HepG2 (cell line): Measurements from ENCODE around the gene ACBD6.

ENCODE experiments used
- CBFB ChIP-seq: sonication (generic); formaldehyde crosslinking; IDR thresholded peaks from 2 replicates; pipeline ENCODE4 v1.4.0; 2020; ENCODE audit warnings: missing genetic modification reagents
- GATAD1 ChIP-seq: IDR thresholded peaks from 2 replicates; pipeline ENCODE4 v1.6.1; 2016; ENCODE audit warnings: missing genetic modification reagents, missing compliant biosample characterization
- JUNB ChIP-seq: sonication (generic); formaldehyde crosslinking; IDR thresholded peaks from 2 replicates; pipeline ENCODE4 v1.8.0; 2022; ENCODE audit warnings: missing genetic modification reagents, mild to moderate bottlenecking, borderline replicate concordance
- KDM6A ChIP-seq: IDR thresholded peaks from 2 replicates; pipeline ENCODE4 v1.6.1; 2016; ENCODE audit warnings: low read depth
- MIER2 ChIP-seq: IDR thresholded peaks from 2 replicates; pipeline ENCODE4 v1.6.1; 2016; ENCODE audit warnings: missing biosample characterization, missing genetic modification reagents
- POLR2A ChIP-seq, 2 experiments: IDR thresholded peaks; 2 replicates each; pipeline ENCODE4 v1.6.1; 2011; ENCODE audit warnings: low read depth in 2 of 2, low read length in 2 of 2, mild to moderate bottlenecking in 1 of 2, moderate library complexity in 1 of 2; ENCODE audit not compliant: insufficient read depth in 1 of 2
- TRIM24 ChIP-seq: sonication (generic); formaldehyde crosslinking; IDR thresholded peaks from 2 replicates; pipeline ENCODE4 v1.8.0; 2022; ENCODE audit warnings: mild to moderate bottlenecking, missing genetic modification reagents
- TF ChIP-seq, protein P1 (sequence below): sonication (generic); formaldehyde crosslinking; IDR thresholded peaks from 2 replicates; pipeline ENCODE4 v1.4.0; 2020; ENCODE audit warnings: missing genetic modification reagents
- TF ChIP-seq, protein P2 (sequence below): sonication (generic); formaldehyde crosslinking; IDR thresholded peaks from 2 replicates; pipeline ENCODE4 v1.5.0; 2020; ENCODE audit warnings: mild to moderate bottlenecking, missing genetic modification reagents, moderate library complexity

DNA sequence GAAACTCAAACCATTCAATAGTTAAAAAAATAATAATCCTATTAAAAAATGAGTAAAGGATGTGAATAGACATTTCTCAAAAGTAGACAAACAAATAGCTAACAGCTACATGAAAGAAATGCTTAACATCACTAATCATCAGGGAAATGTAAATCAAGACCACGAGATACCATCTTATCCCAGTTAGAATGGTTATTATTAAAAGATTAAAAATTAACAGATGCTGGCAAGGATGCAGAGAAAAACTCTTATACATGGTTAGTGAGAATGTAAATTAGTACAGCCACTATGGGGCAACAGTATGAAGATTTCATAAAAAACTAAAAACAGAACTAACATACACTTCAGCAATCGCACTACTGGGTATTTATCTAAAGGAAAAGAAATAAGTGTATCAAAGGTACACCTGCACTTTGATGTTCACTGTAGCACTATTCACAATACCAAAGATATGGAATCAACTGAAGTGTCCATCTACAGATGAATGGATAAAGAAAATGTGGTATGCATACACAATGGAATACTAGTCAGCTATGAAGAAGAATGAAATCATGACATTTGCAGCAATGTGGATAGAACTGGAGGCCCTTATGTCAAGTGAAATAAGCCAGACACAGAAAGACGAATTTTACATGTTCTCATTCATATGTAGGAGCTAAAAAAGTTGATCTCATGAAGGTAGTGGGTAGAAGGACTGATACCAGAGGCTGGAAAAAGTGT lies 117.9 kb downstream of the ACBD6 start:
- TF ChIP-seq, protein P1, sequence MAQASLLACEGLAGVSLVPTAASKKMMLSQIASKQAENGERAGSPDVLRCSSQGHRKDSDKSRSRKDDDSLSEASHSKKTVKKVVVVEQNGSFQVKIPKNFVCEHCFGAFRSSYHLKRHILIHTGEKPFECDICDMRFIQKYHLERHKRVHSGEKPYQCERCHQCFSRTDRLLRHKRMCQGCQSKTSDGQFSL (CRISPR knock-in tag), result no peak
- TF ChIP-seq, protein P2, sequence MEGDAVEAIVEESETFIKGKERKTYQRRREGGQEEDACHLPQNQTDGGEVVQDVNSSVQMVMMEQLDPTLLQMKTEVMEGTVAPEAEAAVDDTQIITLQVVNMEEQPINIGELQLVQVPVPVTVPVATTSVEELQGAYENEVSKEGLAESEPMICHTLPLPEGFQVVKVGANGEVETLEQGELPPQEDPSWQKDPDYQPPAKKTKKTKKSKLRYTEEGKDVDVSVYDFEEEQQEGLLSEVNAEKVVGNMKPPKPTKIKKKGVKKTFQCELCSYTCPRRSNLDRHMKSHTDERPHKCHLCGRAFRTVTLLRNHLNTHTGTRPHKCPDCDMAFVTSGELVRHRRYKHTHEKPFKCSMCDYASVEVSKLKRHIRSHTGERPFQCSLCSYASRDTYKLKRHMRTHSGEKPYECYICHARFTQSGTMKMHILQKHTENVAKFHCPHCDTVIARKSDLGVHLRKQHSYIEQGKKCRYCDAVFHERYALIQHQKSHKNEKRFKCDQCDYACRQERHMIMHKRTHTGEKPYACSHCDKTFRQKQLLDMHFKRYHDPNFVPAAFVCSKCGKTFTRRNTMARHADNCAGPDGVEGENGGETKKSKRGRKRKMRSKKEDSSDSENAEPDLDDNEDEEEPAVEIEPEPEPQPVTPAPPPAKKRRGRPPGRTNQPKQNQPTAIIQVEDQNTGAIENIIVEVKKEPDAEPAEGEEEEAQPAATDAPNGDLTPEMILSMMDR, result no peak
- TF ChIP-seq JUNB (CRISPR knock-in tag) (no peak), CBFB (CRISPR knock-in tag) (no peak), KDM6A (CRISPR knock-in tag) (no peak), TRIM24 (CRISPR knock-in tag) (no peak), MIER2 (CRISPR knock-in tag) (no peak), GATAD1 (CRISPR knock-in tag) (no peak), POLR2A (IDR thresholded peaks at IDR 0.05; ENCODE audit: insufficient read depth in 1 of 2, low read depth in 2 of 2, low read length in 2 of 2) (no peak)
